GM21529 (cell line): ENCODE data around the gene SNAI3.

Experiments
- ATAC-seq: cut with Tn5 transposase; IDR thresholded peaks from one replicate; pipeline ENCODE4 v1.9.1; 2021; ENCODE audit not compliant: unreplicated experiment

The SNAI3 gene

DNA sequence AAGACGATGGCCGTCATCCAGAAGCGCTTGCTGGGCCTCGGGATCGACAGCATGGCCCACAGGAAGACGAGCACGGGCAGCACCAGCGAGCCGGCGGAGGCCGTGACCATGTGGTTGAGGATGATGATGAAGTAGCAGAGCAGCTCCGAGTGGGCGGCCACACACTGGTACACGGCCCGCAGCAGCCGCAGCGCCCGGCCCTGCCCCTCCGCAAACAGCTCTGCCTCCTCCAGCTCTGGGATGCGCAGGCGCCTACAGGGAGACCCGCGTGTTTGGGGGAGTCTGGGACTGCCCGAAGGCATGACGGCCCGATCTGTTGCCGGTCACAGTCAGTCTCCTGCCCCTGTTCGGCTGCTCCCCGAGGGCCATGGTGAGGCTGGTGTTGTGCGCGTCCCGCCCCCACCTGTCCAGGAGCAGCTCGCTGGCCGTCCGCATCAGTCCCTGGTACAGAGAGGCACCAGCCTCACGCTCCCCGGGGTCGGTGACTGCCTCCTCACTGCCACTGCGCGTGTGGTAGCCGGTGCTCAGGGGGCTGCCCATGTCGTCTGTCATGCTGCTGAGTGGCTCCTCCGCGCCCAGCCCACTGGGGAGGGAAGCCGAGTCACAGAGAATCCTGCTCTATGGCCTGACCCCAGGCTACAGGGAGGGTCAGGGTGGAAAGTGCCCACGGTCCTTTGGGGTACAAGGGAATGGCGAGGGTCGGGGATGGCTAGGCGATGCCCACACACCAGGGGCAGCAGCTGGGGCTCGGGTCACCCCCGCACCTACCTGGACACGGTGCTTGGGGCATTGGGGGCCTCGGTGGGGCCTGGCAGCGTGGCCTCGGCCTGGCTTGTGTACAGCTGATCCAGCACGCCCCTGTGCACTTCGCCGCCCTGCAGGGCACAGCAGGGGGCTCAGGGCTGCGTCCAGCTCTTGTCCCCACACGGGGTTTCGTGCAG is 35.8 kb upstream of the SNAI3 start:
- ATAC-seq, result no peak

DNA sequence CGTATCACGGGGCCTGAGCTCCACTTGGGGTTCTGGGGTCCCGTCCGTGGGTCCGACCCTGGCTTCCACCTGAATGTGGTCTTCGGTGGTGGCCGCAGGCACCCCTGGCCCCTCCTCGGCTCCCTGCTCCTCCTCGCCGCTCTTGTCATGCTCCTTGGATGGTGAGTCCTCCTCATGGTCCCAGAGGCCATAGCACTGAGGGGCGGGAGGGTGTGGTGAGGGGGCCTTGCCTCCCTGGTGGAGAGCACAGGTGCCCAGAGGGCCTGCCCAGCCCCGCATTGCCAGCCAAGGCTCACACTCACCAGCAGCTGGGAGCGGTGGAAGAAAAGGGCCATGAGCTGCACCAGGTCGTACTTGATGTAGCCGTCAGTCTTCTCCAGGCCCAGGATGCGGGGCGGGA is 34.9 kb upstream of the SNAI3 start:
- ATAC-seq, result no peak

DNA sequence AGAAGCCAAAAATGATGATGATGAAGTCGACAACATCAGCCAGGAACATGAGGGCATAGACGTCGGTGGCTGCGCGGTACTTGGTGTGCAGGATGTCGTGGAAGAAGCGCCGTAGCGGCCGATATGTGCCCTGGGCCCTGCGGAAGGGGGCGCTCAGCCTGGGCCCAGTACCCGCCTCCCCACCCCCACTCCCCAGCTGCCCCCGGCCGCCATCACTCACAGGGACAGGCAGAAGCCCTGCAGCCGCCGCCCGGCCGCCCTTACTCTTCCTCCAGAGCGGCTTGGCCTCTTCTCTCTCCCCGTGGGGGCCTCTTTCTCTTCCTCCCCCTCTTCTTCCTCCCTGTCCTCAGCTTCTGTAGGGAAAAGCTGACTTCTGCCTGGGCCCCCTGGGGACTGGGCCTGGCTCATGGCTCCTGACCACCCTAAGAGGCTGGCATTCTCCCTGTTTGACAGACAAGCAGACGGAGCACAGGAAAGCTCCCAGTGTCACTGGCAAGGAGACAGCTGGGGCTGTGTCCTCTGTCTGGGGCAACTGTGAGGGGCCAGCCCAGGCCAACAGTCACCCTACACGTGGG is 34.2 kb upstream of the SNAI3 start:
- ATAC-seq, result no peak

- no peak for ATAC-seq
Observed at GRCh38 chr16:88719933-88720296, 33.6 kb upstream of the SNAI3 start.

DNA sequence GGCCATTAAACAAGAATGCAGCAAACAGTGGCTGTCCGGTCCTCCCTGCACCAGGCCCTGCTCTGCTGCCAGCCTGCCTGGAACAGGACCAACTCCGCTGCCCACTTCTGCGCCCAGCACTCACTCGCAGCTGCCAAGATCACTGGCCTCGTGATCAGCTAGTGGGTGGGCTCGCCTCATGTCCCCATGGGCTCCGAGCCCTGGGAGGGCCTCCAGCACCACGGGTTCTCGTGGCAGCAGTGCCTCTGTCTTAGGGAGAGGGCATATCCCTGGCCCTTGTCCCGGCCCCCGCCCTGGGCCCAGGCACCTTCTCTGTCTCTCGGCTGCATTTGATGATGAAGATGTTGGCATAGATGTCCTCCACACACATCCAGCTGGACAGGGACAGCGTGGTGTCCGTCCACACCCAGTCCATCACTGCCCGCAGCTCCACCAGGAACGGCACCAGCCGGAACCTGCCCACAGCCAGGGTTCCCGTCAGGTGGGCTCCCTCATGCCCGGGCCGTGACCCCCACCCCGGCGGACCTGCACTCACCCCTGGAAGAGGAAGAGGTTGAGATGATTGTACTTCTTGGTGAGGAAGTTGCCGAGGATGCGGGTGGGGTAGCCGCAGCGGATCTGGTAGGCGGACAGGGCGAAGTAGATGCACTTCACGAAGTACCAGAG is 33.1 kb upstream of the SNAI3 start:
- ATAC-seq, result no peak

- ATAC-seq, result no peak
Observed at GRCh38 chr16:88718178-88718577, 31.9 kb upstream of the SNAI3 start.

DNA sequence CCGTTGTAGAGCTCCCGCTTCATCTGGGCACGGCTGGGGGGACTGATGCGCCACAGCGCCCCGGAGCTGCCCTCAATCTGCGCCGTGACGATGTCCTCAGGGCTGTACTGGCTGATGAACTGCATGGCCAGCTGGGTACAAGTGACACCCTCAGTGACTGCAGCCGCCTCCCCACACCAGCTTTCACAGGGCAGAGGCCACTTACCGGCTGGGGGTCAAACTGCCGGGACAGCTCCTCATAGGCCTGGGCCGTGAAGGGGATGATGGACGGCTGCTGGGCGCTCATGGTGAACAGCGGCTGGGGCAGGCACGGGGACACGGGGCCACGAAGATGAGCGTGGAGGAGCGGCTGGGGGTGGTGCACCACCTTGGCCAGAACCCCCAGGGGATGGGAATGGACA is 30.3 kb upstream of the SNAI3 start:
- no peak for ATAC-seq

DNA sequence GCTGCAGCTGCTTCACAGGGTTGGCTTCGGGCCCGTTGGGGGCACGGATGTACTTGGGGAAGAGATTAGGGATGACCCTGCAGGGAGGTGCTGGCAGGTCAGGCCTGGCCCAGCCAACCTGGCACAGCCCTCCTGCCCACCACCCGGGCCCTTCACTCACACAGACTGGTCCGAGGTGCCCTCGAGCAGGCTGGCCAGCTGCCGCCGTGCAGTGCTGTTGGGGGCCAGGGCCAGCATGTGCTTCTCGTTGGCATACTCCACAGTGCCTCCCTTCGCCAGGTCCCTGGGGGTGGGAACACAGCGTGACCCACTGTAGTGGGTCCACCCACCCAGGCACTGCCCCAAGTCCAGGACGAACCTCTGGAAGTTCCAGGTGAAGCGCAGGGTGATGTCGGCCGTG is 29.9 kb upstream of the SNAI3 start:
- no peak for ATAC-seq

- no peak for ATAC-seq
Observed at GRCh38 chr16:88715312-88716190, 29.2 kb upstream of the SNAI3 start.

DNA sequence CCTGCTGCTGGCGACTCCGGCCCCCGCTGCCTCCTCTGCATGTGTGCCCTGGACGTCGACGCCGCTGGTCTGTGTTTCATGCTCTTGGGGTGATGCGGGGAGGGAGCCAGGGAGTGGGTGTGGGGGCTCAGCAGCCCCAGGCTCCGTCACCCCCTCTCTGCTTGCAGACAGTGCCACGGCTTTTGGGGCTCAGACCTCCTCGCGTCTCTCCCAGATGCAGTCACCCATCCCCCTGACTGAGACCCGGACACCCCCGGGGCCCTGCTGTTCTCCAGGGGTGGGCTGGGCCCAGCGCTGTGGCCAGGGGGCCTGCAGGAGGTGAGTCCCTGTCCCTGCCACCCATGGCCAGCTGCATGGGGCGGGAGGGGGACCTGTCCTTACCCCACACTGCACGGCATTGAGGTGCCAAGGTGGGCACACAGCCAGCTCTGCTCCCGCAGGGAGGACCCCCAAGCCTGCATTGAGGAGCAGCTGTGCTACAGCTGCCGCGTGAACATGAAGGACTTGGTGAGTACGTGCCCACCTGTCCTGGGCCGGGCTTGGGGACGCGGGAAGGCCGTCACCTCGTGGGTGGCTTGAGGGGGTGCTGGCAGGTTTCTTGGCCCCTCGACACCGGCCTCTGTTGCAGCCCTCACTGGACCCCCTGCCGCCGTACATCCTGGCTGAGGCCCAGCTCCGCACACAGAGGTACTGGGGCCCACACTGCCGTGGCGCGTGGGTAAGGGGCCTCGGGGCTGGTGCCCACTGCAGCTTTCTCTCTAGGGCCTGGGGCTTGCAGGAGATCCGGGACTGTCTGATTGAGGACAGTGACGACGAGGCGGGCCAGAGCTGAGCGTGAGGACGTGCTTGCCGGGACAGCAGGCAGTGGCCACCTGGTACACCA is 28.4 kb upstream of the SNAI3 start:
- no peak for ATAC-seq

DNA sequence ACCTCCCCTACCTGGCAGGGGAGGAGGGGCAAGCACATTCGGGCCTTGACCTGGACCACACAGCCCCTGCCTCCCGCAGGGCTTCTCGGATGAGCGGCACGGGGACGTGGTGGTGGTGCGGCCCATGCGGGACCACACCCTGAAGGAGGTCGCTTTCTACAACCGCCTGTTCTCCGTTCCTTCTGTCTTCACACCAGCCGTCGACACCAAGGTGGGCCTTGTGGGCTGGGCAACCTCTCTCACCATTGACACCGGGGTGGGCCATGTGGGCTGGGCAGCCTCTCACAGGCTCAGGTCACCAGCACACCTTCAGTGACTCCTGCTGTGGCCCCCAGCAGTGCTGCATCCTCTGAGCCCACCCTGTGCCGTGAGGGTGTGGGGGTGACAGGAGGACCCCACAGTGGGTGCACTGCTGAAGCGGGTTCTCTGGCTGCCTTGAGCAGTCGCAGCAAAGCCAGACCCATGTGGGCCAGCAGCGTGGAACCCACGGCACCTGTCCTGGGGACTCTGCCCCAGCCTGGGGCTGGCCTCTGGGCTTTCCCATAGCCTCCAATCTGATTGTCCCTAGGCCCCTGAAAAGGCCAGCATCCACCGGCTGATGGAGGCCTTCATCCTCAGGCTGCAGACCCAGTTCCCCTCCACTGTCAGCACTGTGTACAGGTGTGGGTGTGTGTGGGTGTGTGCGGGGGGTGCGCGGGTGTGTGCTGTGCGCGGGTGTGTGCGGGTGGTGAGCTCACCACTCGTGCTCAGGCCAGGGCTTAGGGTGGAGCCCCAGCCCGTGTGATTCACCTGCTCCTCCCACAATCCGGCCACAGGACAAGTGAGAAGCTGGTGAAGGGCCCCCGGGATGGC is 27.5 kb upstream of the SNAI3 start:
- ATAC-seq, result no peak

GRCh38 chr16:88713054-88713453 is 26.7 kb upstream of the SNAI3 start:
- ATAC-seq, result no peak

GRCh38 chr16:88712362-88712979 is 26.2 kb upstream of the SNAI3 start:
- ATAC-seq, result no peak

DNA sequence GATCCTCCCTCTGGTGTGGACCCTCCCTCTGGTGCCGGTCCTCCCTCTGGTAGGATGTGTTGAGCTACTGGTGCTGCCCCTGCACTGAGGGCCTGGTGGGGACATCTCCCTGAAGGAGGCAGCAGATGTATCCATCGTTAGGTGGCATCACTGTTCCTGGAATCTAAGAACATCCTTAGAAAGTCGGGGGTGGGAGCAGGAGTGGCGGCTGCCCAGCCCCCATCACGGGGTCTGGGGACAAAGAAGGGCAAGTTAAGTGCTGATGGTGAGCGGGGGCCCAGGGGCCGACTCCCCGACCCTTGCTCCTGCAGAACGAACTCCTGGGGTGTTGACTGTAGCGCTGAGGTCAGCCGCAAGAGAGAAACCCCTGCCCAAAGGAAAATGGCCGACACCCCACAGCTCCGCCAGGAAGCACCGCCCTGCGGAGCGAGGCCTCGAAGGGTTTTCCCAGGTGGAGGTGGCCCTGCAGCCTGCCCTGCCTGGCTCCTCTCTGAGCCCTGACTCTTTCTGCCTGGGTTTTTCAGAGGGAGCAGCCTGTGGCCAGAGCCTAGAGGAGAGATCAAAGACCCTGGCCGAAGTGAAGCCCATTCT is 25.5 kb upstream of the SNAI3 start:
- no peak for ATAC-seq

- ATAC-seq, result no peak
Observed at GRCh38 chr16:88710556-88710955, 24.2 kb upstream of the SNAI3 start.

DNA sequence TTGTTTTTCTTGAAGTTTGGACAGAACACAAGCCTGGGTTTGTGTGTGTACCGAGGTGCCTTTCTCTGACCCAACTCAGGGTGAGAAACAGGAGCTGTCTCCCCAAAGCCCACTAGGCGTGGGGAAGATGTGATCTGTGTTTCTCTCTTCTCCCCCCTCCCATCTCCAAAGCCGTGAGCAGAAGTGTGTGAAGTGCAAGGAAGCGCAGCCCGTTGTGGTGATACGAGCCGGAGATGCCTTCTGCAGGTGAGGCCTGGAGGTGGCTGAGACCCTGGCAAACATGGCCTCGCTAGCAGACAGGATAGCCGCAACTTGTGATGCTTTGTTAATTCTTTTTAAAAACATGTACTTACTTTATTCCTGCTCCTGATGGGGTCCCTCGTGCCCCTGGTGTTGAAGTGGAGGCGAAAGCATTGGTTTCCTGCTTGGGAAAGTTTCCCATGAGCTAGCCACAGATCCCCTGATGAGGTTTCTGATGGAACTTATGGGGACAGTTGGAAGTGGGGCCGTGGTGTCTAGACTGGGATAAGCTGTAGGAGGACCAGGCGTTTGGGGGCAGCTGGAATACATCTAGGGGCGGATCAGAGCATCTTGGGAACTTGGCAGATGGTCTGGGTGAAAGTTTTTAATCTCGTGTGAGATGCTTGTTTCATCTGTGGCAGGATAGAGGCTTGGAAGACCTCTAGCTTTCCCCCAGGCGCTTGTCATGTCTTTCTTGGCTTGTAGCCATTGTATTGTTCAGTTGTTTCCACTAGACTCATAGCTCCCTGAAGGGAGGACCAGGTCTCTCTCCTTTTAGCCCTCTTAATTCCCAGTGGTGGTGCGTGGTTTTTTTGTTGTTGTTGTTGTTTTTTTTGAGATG is 20.9 kb upstream of the SNAI3 start:
- ATAC-seq, result no peak

- ATAC-seq, result peak; percentile 55
Observed at GRCh38 chr16:88706229-88706964, 20.1 kb upstream of the SNAI3 start, which contains the start of the genes CTU2 and RNF166. CTU2 (plus strand) TSS chr16:88706503; CDS start chr16:88706531, 28 bp downstream. RNF166 (minus strand) TSS chr16:88706408; CDS start chr16:88706325, 83 bp downstream.
